ENCODE data around the gene BCL2L13. TPM values are rescaled to one million over a fixed set of nuclear protein-coding genes. Genes with fewer than 3 reads are reported as not detected.

Gene BCL2L13
- total and polyA plus RNA-seq, 2 experiments from 2014 or later, result 35.3 to 61.5 TPM

DNA sequence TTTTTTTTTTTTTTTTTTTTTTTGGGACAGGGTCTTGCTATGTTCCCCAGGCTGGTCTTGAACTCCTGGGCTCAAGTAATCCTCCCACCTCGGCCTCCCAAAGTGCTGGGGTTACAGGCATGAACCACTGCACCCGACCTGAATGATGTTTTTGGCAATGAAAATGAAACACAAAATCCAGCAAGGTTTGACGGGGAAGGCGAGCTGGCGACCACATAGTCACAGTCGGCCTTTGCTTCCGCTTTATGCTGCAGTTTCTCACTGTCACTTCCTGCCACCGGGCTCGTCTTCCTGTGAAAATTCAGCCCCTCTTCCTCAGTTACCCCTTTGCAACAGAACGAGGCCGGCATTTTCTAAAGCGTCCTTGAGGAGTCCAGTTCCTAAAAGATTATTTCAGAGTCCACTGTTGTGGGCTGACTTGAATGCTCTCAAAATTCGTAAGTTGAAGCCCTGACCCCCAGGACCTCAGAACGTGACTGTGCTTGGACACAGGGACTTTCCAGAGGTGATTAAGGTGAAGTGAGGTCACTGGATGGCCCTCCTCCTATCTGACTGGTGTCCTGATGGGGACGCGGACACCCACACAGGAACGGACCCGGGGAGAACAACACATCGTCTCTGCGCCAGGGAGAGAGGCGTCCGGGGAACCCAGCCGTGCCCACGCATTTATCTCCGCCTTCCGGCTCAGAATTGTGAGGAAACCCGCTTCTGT, 138.6 kb downstream of the BCL2L13 start:
- no peak for DNase-seq (ENCODE audit: low read depth in 1 of 2, low spot score in 1 of 2)
- H3K27ac ChIP-seq, result no peak overlapping the region
- no peak overlapping the region for H3K4me3 ChIP-seq
- TF ChIP-seq CTCF (IDR thresholded peaks at IDR 0.05; ENCODE audit: low read depth, low read length), result no peak
- no peaks in the 10 kb centered on the region for H3K27me3 ChIP-seq
- no peaks in the 10 kb centered on the region for H3K9me3 ChIP-seq (ENCODE audit: low read depth)
- no peaks in the 10 kb centered on the region for H3K36me3 ChIP-seq
- peaks cover 9% of the 10 kb centered on the region for H3K4me1 ChIP-seq (ENCODE audit: low read depth)

DNA sequence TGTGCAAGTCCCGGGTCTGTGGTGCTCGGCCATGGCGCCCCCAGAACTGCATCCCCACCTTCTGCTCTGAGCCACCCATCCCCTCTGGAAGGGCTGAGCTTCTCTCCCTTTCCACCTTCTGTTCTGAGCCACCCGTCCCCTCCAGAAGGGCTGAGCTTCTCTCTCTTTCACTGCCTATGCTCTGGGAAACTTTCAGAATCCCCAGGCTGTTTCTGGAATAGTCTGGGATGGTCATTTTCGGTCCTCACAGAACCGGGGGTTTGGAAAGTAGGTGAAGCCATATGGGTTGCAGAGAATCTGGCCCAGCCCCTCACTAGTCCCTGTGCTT, 139.1 kb downstream of the BCL2L13 start:
- Histone ChIP-seq H3K27ac (no peak overlapping the region), H3K4me1 (ENCODE audit: low read depth) (peaks cover 9% of the 10 kb centered on the region)
- no peak for TF ChIP-seq CTCF (IDR thresholded peaks at IDR 0.05; ENCODE audit: low read depth, low read length)

DNA sequence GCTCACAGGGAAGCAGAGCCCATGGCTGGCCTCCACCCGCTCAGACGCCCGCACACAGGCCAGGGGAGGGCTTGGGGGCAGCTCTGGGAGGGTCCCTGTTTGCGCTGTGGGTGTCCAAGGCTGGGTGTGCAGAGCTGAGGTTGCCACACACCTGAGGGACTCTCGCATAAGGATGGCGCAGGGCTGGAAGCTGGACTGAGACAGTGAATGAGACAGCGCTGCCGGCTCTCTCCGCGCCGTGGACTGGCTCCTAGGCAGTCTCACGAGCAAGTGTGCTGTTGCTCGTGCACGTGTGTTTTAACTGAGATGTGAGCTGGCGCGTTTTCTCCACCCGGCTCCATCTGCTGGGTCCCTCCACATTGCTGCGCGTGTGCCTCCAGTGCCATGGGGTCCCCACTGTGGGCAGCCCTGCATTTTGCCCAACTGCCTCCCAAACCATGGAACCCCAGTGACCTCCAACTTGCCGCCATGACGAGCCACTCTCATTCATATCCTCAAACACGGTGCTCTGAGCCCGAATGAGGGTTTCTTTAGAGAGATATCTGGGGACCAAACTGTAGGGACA, 139.9 kb downstream of the BCL2L13 start:
- DNase-seq (ENCODE audit: low read depth in 1 of 2, low spot score in 1 of 2), result no peak
- no peak for TF ChIP-seq CTCF (IDR thresholded peaks at IDR 0.05; ENCODE audit: low read depth, low read length)
- H3K4me1 ChIP-seq (ENCODE audit: low read depth), result peaks cover 5% of the 10 kb centered on the region
- H3K9me3 ChIP-seq (ENCODE audit: low read depth), result no peaks in the 10 kb centered on the region
- no peaks in the 10 kb centered on the region for H3K36me3 ChIP-seq
- H3K27ac ChIP-seq, result no peak overlapping the region
- no peaks in the 10 kb centered on the region for H3K27me3 ChIP-seq
- H3K4me3 ChIP-seq, result no peak overlapping the region

More for the DNA sequence above, 139.1 kb downstream of the BCL2L13 start:
- H3K4me3 ChIP-seq, result no peak overlapping the region
- no peaks in the 10 kb centered on the region for H3K9me3 ChIP-seq (ENCODE audit: low read depth)
- H3K36me3 ChIP-seq, result no peaks in the 10 kb centered on the region
- H3K27me3 ChIP-seq, result no peaks in the 10 kb centered on the region
- DNase-seq (ENCODE audit: low read depth in 1 of 2, low spot score in 1 of 2), result no peak

DNA sequence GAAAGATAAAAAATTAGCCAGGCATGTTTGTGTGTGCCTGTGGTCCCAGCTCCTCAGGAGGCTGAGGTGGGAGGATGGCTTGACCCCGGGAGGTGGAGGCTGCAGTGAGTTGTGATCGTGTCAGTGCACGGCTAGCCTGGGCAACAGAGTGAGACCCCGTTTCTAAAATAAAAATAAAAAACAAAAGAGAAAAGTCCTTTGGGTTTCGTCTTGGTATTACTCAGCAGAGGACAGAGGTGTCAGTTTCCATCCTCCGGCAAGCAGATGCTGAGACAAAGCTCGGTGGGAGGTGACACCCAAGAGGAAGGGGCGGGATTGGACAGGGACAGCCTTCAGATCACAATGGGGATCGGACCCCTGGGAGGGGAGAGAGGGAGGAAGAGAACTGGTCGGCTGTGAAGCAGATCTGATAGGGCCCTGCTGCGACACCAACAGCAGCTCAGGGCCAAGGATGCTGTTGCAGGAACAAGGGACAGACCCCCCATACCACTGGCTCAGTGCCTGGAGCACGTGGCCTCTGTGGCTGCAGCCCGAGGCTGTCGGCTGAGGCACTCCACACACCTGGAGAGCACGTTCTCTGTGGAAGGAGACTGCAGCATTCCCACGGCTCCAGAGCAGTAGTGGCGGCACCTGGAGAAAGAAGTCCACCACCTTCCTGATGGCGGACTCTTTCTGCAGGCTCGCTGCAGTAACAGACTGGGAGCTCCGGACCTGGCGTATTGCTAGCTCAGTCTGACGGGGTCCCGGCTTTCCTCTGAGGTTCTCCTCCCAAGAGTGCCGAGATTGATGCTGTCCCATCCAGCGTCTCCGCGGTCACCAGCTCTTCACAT, 140.9 kb downstream of the BCL2L13 start:
- DNase-seq (ENCODE audit: low read depth in 1 of 2, low spot score in 1 of 2), result no peak
- Histone ChIP-seq H3K4me1 (ENCODE audit: low read depth) (peaks cover 4% of the 10 kb centered on the region), H3K36me3 (no peaks in the 10 kb centered on the region), H3K4me3 (no peak overlapping the region), H3K9me3 (ENCODE audit: low read depth) (no peaks in the 10 kb centered on the region), H3K27me3 (no peaks in the 10 kb centered on the region), H3K27ac (no peak overlapping the region)
- TF ChIP-seq CTCF (IDR thresholded peaks at IDR 0.05; ENCODE audit: low read depth, low read length), result no peak

GRCh38 chr22:17780116-17780740, 141.7 kb downstream of the BCL2L13 start:
- H3K4me1 ChIP-seq (ENCODE audit: low read depth), result peaks cover 4% of the 10 kb centered on the region
- H3K27ac ChIP-seq, result no peak overlapping the region
- no peaks in the 10 kb centered on the region for H3K27me3 ChIP-seq
- H3K4me3 ChIP-seq, result no peak overlapping the region
- DNase-seq (ENCODE audit: low read depth in 1 of 2, low spot score in 1 of 2), result no peak
- TF ChIP-seq CTCF (IDR thresholded peaks at IDR 0.05; ENCODE audit: low read depth, low read length), result no peak
- H3K36me3 ChIP-seq, result no peaks in the 10 kb centered on the region
- H3K9me3 ChIP-seq (ENCODE audit: low read depth), result no peaks in the 10 kb centered on the region

Other genes with a start within 250 kb of the BCL2L13 start
- 0.14 and 0.60 TPM in 2 replicates for gene SLC25A18, start 75.3 kb upstream of the BCL2L13 start, total RNA-seq
- gene SLC25A18, start 75.3 kb upstream of the BCL2L13 start, polyA plus RNA-seq, result 0.27 and 0.59 TPM in 2 replicates
- 75.2 and 111 TPM in 2 replicates for gene ATP6V1E1, start 10.0 kb upstream of the BCL2L13 start, total RNA-seq
- 113 and 116 TPM in 2 replicates for gene ATP6V1E1, start 10.0 kb upstream of the BCL2L13 start, polyA plus RNA-seq
- gene BID, start 135.7 kb downstream of the BCL2L13 start, total RNA-seq, result 36.0 and 57.7 TPM in 2 replicates
- gene BID, start 135.7 kb downstream of the BCL2L13 start, polyA plus RNA-seq, result 30.8 and 40.8 TPM in 2 replicates